Activated naive CD4-positive, alpha-beta T cell treated with Interleukin-2 at 50 U/mL for 16 hours (primary cell): Measurements from ENCODE around the gene NDUFA7.
"Not testable (repeated sequence)": the region's sequence is repeated elsewhere in the genome, so short reads cannot be mapped to it uniquely, and the experiment has no call there.

Experiments used
- DNase-seq: peaks from one replicate; pipeline ENCODE4 v3.0.0-alpha.2; 2020

NDUFA7 gene

GRCh38 chr19:8321067-8321985, at the start of gene NDUFA7, which contains the start of gene RPS28:
NDUFA7 (minus strand) TSS chr19:8321375; CDS start chr19:8321358, 17 bp downstream.
RPS28 (plus strand) TSS chr19:8321496; CDS start chr19:8321531, 35 bp downstream.
- DNase-seq = peak; percentile 97

GRCh38 chr19:8370176-8371010, 49.2 kb upstream of the NDUFA7 start:
- DNase-seq = no peak

DNA sequence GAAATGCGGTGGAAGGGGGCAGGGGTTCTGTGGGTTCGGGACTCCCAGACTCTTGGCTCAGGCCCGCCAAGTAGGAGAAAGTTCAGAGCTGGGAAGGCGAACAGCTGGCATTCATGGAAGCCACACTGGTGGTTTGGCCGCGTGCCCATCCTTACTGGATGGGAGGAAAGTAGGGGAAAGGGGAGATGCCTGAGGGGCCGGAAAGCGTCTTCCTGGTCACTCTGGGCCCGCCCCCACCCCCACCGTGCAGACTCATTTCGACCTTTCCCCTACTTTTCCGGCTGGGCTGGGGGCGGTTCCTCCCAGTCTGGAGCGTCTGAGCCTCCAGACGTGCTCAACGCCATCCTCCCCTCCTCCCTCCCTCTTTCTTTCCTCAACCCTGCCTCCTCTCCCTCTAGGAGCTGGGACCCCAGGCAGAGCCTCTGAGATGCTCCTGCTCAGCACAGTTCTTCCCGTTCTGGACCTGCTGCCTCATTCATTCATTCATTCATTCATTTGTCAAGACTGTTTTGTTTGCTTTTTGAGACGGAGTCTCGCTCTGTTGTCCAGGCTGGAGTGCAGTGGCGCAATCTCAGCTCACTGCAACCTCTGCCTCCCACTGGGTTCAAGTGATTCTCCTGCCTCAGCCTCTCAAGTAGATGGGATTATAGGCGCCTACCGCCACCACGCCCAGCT, 46.3 kb upstream of the NDUFA7 start:
- DNase-seq = no peak

GRCh38 chr19:8366961-8367326, 45.8 kb upstream of the NDUFA7 start:
- DNase-seq = no peak

GRCh38 chr19:8366121-8366581, 45.0 kb upstream of the NDUFA7 start:
- no peak for DNase-seq

GRCh38 chr19:8363803-8364771, 42.9 kb upstream of the NDUFA7 start, which contains the start of gene ANGPTL4:
ANGPTL4 (plus strand) TSS chr19:8364155; CDS start chr19:8364322, 167 bp downstream.
- peak; percentile 64 for DNase-seq

- DNase-seq = no peak
Observed at GRCh38 chr19:8361921-8362793, 41.0 kb upstream of the NDUFA7 start.

- no peak for DNase-seq
Observed at GRCh38 chr19:8360196-8360595, 39.0 kb upstream of the NDUFA7 start.

- DNase-seq = no peak
Observed at GRCh38 chr19:8358948-8359347, 37.8 kb upstream of the NDUFA7 start.

- DNase-seq = no peak
Observed at GRCh38 chr19:8357007-8357521, 35.9 kb upstream of the NDUFA7 start.

DNA sequence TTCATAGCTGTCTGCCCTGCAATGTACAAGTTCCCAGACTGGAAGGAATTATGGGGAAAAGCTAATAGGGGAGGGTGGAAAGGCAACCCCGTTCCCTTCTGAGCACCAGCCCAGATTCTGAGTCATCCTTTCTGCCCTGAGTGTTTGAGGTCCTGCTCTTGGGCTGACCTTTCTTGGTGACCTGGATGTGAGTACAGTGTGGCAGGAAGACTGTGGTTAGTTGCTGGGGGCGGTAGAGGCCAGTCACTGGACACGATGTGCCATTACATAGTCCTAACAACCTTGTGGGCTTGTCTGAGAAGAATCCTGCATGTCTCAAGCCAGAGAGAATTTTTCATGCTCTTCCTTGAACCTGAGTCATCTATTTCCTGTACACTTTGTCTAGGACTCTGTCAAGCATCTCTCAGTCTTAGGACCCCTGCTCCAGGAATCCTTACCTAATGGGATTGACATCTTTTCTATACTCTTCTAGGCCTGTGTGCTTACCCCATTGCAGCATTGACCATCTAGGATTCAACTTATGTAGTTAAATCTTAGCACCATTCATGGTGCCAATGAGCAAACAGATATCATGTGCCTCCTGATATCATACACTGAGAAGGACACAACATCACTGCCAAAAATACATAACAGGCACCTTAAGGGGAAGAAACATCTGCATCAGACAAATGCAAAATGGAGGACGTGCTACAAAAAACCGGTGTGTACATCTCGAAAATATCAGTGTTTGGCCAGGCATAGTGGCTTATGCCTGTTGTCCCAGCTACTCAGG, 34.6 kb upstream of the NDUFA7 start:
- no peak for DNase-seq

- DNase-seq = not testable (repeated sequence)
Observed at GRCh38 chr19:8352845-8353244, 31.7 kb upstream of the NDUFA7 start.

- no peak for DNase-seq
Observed at GRCh38 chr19:8352134-8352827, 31.1 kb upstream of the NDUFA7 start.

GRCh38 chr19:8349629-8350372, 28.6 kb upstream of the NDUFA7 start:
- DNase-seq = not testable (repeated sequence)

GRCh38 chr19:8343483-8343844, 22.3 kb upstream of the NDUFA7 start:
- no peak for DNase-seq

GRCh38 chr19:8342684-8343482, 21.7 kb upstream of the NDUFA7 start, which contains the start of gene KANK3:
KANK3 (minus strand) TSS chr19:8343262; CDS start chr19:8337828, 5,434 bp downstream.
- peak; percentile 95 for DNase-seq

DNA sequence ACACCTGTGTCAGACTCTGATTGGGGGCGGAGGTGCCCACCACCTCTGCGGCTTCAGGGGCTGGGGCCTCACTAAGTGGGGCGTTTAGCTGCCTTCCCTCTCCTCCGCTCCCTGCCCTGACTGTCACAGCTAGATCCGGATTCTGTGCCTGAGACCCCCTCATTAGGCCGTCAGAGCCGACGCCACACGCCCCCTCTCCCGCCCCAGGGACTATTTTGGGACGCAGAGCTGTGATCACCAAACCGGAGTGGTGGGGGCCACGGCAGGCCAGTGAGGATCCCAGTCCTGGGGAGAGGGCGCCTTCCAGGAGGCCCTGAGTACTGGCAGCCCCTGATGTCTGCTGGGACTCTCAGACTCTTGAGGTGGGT, 21.1 kb upstream of the NDUFA7 start:
- DNase-seq = no peak
